GM18499 (cell line): ENCODE data around the gene SOHLH1.

Experiments used
- ATAC-seq: cut with Tn5 transposase; IDR thresholded peaks from one replicate; pipeline ENCODE4 v1.9.1; 2021; ENCODE audit warnings: moderate number of reproducible peaks; ENCODE audit not compliant: insufficient read depth, unreplicated experiment

Gene SOHLH1

GRCh38 chr9:135699440-135699839, at the start of gene SOHLH1:
TSS of gene SOHLH1 (minus strand) at chr9:135699481. CDS start at chr9:135699467, 14 bp downstream.
- ATAC-seq, result no peak

GRCh38 chr9:135748676-135749075, 49.4 kb upstream of the SOHLH1 start:
- no peak for ATAC-seq

GRCh38 chr9:135747311-135747710, 48.0 kb upstream of the SOHLH1 start:
- no peak for ATAC-seq

- no peak for ATAC-seq
Observed at GRCh38 chr9:135746565-135746964, 47.3 kb upstream of the SOHLH1 start.

GRCh38 chr9:135745686-135746324, 46.5 kb upstream of the SOHLH1 start:
- no peak for ATAC-seq

GRCh38 chr9:135745189-135745588, 45.9 kb upstream of the SOHLH1 start:
- no peak for ATAC-seq

- ATAC-seq, result no peak
Observed at GRCh38 chr9:135744333-135745070, 45.2 kb upstream of the SOHLH1 start.

- ATAC-seq, result no peak
Observed at GRCh38 chr9:135743546-135744332, 44.5 kb upstream of the SOHLH1 start.

GRCh38 chr9:135743021-135743420, 43.7 kb upstream of the SOHLH1 start:
- no peak for ATAC-seq

- no peak for ATAC-seq
Observed at GRCh38 chr9:135741276-135742219, 42.3 kb upstream of the SOHLH1 start.

- no peak for ATAC-seq
Observed at GRCh38 chr9:135739271-135740220, 40.3 kb upstream of the SOHLH1 start.

GRCh38 chr9:135737840-135738521, 38.7 kb upstream of the SOHLH1 start:
- no peak for ATAC-seq

- ATAC-seq, result no peak
Observed at GRCh38 chr9:135736979-135737839, 37.9 kb upstream of the SOHLH1 start.

GRCh38 chr9:135736272-135736978, 37.1 kb upstream of the SOHLH1 start:
- ATAC-seq, result no peak

GRCh38 chr9:135734616-135735144, 35.4 kb upstream of the SOHLH1 start:
- no peak for ATAC-seq

- ATAC-seq, result no peak
Observed at GRCh38 chr9:135732569-135733257, 33.4 kb upstream of the SOHLH1 start.
